K562 (cell line): ENCODE results near the gene CD48. TPM values are rescaled to one million over a fixed set of nuclear protein-coding genes. Genes with fewer than 3 reads are reported as not detected.

ENCODE experiments used
- CBFB ChIP-seq: sonication (generic); formaldehyde crosslinking; IDR thresholded peaks from 2 replicates; pipeline ENCODE4 v1.4.0; 2020; ENCODE audit warnings: mild to moderate bottlenecking, missing genetic modification reagents
- CREB1 ChIP-seq, 2 experiments: sonication (generic) in 1 of 2; formaldehyde crosslinking in 1 of 2; IDR thresholded peaks; 2 replicates each; pipeline versions ENCODE4 v1.6.1 to v1.8.0; 2012 to 2022; ENCODE audit warnings: inconsistent platforms in 1 of 2, mild to moderate bottlenecking in 1 of 2, missing genetic modification reagents in 1 of 2, moderate library complexity in 1 of 2
- ETV6 ChIP-seq, 3 experiments: fragments of 150-350 bp in 1 of 3; sonication (generic) in 1 of 3; formaldehyde crosslinking in 1 of 3; IDR thresholded peaks; 2 replicates each; pipeline versions ENCODE4 v1.6.1 to v1.8.0; 2014 to 2022; ENCODE audit warnings: borderline replicate concordance in 2 of 3, low read depth in 2 of 3, antibody characterized with exemption in 1 of 3, low read length in 1 of 3, mild to moderate bottlenecking in 1 of 3, missing genetic modification reagents in 1 of 3
- GABPA ChIP-seq: fragments of 200-800 bp; sonication (Bioruptor generic); conservative IDR thresholded peaks from 2 replicates; pipeline ENCODE4 v1.6.1; 2016; ENCODE audit warnings: low read depth, missing genetic modification characterization, missing compliant biosample characterization
- GTF2F1 ChIP-seq: IDR thresholded peaks from 2 replicates; pipeline ENCODE4 v1.6.1; 2011; ENCODE audit warnings: low read depth, low read length, improper control_type of control experiment
- HDAC1 ChIP-seq, 2 experiments: fragments of 450-650 bp; IDR thresholded peaks; 2 replicates each; pipeline ENCODE4 v1.6.1; 2016 to 2017; ENCODE audit warnings: inconsistent platforms in 1 of 2, mild to moderate bottlenecking in 1 of 2, moderate library complexity in 1 of 2
- KHSRP ChIP-seq: fragments of 450-650 bp; IDR thresholded peaks from 2 replicates; pipeline ENCODE4 v1.6.1; 2017
- MAFF ChIP-seq: IDR thresholded peaks from 2 replicates; pipeline ENCODE4 v1.6.1; 2012; ENCODE audit warnings: low read length, improper control_type of control experiment
- MAFG ChIP-seq: fragments of 450-650 bp; conservative IDR thresholded peaks from 2 replicates; pipeline ENCODE4 v1.6.1; 2016; ENCODE audit warnings: missing genetic modification characterization, missing compliant biosample characterization
- NFYB ChIP-seq: IDR thresholded peaks from 2 replicates; pipeline ENCODE4 v1.6.1; 2011; ENCODE audit warnings: mild to moderate bottlenecking, moderate library complexity; ENCODE audit not compliant: insufficient read length; ENCODE audit errors: extremely low read depth
- PHF8 ChIP-seq: fragments of 200-600 bp; sonication (generic); IDR thresholded peaks from 2 replicates; pipeline ENCODE4 v1.6.1; 2012; ENCODE audit warnings: mixed run types, mild to moderate bottlenecking, inconsistent platforms, low read length, moderate library complexity, borderline replicate concordance
- POLR2G ChIP-seq: fragments of 200-400 bp; formaldehyde crosslinking; IDR thresholded peaks from 2 replicates; pipeline ENCODE4 v1.6.1; 2017; ENCODE audit warnings: low read depth, mild to moderate bottlenecking, antibody characterized with exemption, low read length, moderate library complexity
- RBM15 ChIP-seq: fragments of 200-400 bp; formaldehyde crosslinking; IDR thresholded peaks from 2 replicates; pipeline ENCODE4 v1.6.1; 2018; ENCODE audit warnings: mild to moderate bottlenecking, low read length, moderate library complexity; ENCODE audit not compliant: insufficient read depth
- TAF1 ChIP-seq: IDR thresholded peaks from 2 replicates; pipeline ENCODE4 v1.6.1; 2011; ENCODE audit warnings: mild to moderate bottlenecking, low read length, moderate library complexity; ENCODE audit not compliant: insufficient read depth, control insufficient read depth, severe bottlenecking; ENCODE audit errors: extremely low read depth
- TAF9B ChIP-seq: fragments of 450-650 bp; IDR thresholded peaks from 2 replicates; pipeline ENCODE4 v1.6.1; 2018; ENCODE audit warnings: mild to moderate bottlenecking; ENCODE audit not compliant: partially characterized antibody
- TOE1 ChIP-seq, 2 experiments: fragments of 450-650 bp in 1 of 2; sonication (generic) in 1 of 2; formaldehyde crosslinking in 1 of 2; IDR thresholded peaks; 2 replicates each; pipeline versions ENCODE4 v1.7.1 to v1.8.0; 2016 to 2022; ENCODE audit warnings: borderline replicate concordance in 2 of 2, mild to moderate bottlenecking in 2 of 2, antibody characterized with exemption in 1 of 2, inconsistent platforms in 1 of 2, low read depth in 1 of 2, missing genetic modification reagents in 1 of 2, moderate library complexity in 1 of 2
- ZBTB1 ChIP-seq: sonication (generic); formaldehyde crosslinking; IDR thresholded peaks from 2 replicates; pipeline ENCODE4 v1.8.1; 2023; ENCODE audit warnings: missing genetic modification reagents, low read depth, mild to moderate bottlenecking, borderline replicate concordance
- ZNF311 ChIP-seq: fragments of 250-450 bp; sonication (Bioruptor Pico); IDR thresholded peaks from 2 replicates; pipeline ENCODE4 v1.4.0; 2020; ENCODE audit warnings: mild to moderate bottlenecking, moderate library complexity
- ZNF41 ChIP-seq: fragments of 250-450 bp; sonication (Bioruptor Pico); conservative IDR thresholded peaks from 2 replicates; pipeline ENCODE4 v1.4.0; 2020; ENCODE audit warnings: mild to moderate bottlenecking
- polyA plus RNA-seq, 8 experiments: library from polyadenylated mRNA; depleted of rRNA in 4 of 8; stranded (reverse) in 5 of 8; unstranded in 3 of 8; fragments of >200 nt; fragmentation: Nextera tagmentation in 2 of 8; fragmentation: Illumina TruSeq in 1 of 8; extraction: Ambion mirVana in 2 of 8; extraction: Trizol in 1 of 8; gene quantifications; 2 replicates each; pipeline versions ENCODE4 v1.2.1 to v1.2.3, GENCODE V29; 2011 to 2014; ENCODE audit warnings: inconsistent platforms in 1 of 8, missing spikeins in 1 of 8
- total RNA-seq, 7 experiments: library from RNA; depleted of rRNA in 6 of 7; stranded (reverse); fragments of >200 nt in 6 of 7; fragmentation: Illumina TruSeq in 2 of 7; extraction: Trizol in 2 of 7; gene quantifications; 2 replicates each; pipeline versions ENCODE4 v1.2.1 to v1.2.3, GENCODE V29; 2011 to 2021; ENCODE audit warnings: low replicate concordance in 1 of 7
- TF ChIP-seq, protein P1 (sequence below): fragments of 250-450 bp; sonication (Bioruptor Pico); IDR thresholded peaks from 2 replicates; pipeline ENCODE4 v1.5.0; 2022; ENCODE audit warnings: mild to moderate bottlenecking

Gene CD48
- total and polyA plus RNA-seq, 9 of the 15 experiments (the other 6 are each of a cell fraction or from before 2014, with no cell fraction given) = 0.10 to 0.42 (median 0.29) TPM; not detected in 3

DNA sequence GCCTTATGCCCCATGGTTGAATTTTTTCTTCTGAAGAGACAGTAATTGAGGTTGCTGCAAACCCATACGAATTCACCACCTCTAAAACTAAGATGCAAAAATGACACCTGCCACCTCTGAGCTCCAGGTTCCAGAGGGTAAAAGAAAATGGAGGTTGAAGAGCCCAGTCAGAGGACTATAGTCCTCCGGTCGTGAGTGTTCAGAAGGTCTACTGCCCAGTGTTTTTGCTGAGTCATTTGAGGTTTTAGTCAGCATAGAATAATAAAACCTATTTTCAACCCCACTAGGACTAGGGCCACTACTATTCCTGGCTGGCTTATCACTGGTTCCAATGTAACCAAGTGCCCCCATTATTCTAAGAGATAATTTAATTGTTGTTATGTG is 14.5 kb upstream of the CD48 start (continued):
- TF ChIP-seq HDAC1 (IDR thresholded peaks at IDR 0.05) (no peak), CREB1 (IDR thresholded peaks at IDR 0.05) (no peak), CREB1 (CRISPR knock-in tag; IDR thresholded peaks at IDR 0.05) (no peak), MAFG (tag) (peak; percentile 99), TAF1 (no peak), ZNF41 (CRISPR knock-in tag) (no peak), GABPA (tag) (no peak), POLR2G (peak; percentile 32; the same call in 1 of the 2 replicates), CBFB (CRISPR knock-in tag) (no peak), RBM15 (no peak), PHF8 (no peak), ZNF311 (CRISPR knock-in tag) (no peak), TAF9B (peak; percentile 27), ETV6 (IDR thresholded peaks at IDR 0.05; ENCODE audit: borderline replicate concordance in 1 of 2, low read depth in 2 of 2, low read length in 1 of 2) (no peak), ETV6 (CRISPR knock-in tag; IDR thresholded peaks at IDR 0.05; ENCODE audit: borderline replicate concordance) (no peak), TOE1 (IDR thresholded peaks at IDR 0.05; ENCODE audit: borderline replicate concordance) (no peak), TOE1 (CRISPR knock-in tag; IDR thresholded peaks at IDR 0.05; ENCODE audit: borderline replicate concordance, low read depth) (no peak), ZBTB1 (no peak), MAFF (peak; percentile 98), GTF2F1 (peak; percentile 83; the same call in 1 of the 2 replicates), NFYB (no peak), KHSRP (no peak)
- TF ChIP-seq, protein P1, sequence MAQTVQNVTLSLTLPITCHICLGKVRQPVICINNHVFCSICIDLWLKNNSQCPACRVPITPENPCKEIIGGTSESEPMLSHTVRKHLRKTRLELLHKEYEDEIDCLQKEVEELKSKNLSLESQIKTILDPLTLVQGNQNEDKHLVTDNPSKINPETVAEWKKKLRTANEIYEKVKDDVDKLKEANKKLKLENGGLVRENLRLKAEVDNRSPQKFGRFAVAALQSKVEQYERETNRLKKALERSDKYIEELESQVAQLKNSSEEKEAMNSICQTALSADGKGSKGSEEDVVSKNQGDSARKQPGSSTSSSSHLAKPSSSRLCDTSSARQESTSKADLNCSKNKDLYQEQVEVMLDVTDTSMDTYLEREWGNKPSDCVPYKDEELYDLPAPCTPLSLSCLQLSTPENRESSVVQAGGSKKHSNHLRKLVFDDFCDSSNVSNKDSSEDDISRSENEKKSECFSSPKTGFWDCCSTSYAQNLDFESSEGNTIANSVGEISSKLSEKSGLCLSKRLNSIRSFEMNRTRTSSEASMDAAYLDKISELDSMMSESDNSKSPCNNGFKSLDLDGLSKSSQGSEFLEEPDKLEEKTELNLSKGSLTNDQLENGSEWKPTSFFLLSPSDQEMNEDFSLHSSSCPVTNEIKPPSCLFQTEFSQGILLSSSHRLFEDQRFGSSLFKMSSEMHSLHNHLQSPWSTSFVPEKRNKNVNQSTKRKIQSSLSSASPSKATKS (CRISPR knock-in tag) = no peak
